IPS-18c (cell line): ENCODE measurements around the gene NUBPL.

ENCODE experiments used
- H3K4me3 ChIP-seq: 2 replicates; pipeline ENCODE4 v1.7.0; 2013; ENCODE audit warnings: low read depth, mild to moderate bottlenecking, low read length, moderate library complexity; ENCODE audit not compliant: insufficient read depth
- H3K9me3 ChIP-seq: one replicate; pipeline ENCODE4 v1.6.1; 2013; ENCODE audit warnings: mild to moderate bottlenecking, low read length, moderate library complexity; ENCODE audit not compliant: control insufficient read depth, insufficient read depth

Gene NUBPL, protein sequence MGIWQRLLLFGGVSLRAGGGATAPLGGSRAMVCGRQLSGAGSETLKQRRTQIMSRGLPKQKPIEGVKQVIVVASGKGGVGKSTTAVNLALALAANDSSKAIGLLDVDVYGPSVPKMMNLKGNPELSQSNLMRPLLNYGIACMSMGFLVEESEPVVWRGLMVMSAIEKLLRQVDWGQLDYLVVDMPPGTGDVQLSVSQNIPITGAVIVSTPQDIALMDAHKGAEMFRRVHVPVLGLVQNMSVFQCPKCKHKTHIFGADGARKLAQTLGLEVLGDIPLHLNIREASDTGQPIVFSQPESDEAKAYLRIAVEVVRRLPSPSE

DNA sequence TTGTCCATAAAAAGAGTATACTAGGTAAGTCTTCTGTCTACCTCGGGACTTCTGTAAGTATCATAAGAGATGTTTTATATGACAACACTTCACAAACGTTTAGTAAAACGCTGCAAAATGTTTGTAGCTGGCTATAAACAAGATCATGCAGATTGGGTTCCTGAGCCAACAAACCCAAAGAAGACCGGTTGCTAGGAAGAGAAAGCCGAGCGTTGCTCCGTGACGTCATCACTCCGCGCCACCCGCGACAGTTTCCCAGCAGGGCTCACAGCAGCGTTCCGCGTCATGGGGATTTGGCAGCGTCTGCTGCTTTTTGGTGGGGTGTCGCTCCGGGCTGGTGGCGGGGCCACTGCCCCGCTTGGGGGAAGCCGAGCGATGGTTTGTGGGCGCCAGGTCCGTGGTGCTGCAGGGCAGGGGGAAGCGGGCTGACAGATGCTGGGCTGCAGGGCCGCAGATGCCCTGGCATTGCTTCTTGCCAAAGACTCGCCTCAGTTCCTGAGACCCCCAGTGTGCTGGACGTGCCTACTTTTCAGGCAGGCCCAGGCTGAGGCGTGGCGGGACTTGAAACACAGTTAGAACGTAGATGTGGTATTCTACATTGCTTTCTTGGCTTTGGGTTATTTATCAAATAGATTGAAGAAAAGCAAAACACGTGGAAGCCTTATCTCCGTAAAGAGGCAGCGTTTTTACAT is at the start of gene NUBPL:
Gene NUBPL (plus strand): TSS at position 250 of the 692 bp plus-strand sequence. CDS start 36 bp downstream, at position 286.
- peak within 1 kb of the TSS; percentile 83 for H3K4me3 ChIP-seq
- H3K9me3 ChIP-seq, result no peaks in the 10 kb centered on the region

DNA sequence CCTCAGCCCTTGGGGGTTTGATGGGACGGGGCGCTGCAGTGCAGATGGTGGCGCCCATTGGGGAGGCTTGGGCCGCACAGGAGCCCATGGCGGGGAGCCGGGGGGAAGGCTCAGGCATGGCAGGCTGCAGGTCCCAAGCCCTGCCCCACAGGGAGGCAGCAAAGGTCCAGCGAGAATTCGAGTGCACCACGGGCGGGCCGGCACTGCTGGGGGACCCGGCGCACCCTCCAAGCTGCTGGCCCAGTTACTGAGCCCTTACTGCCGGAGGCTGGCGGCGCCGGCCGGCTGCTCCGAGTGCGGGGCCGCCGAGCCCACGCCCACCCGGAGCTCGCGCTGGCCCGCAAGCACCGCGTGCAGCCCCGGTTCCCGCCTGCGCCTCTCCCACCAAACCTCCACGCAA is 34.1 kb upstream of the NUBPL start:
- Histone ChIP-seq H3K4me3 (no peak overlapping the region), H3K9me3 (no peaks in the 10 kb centered on the region)

DNA sequence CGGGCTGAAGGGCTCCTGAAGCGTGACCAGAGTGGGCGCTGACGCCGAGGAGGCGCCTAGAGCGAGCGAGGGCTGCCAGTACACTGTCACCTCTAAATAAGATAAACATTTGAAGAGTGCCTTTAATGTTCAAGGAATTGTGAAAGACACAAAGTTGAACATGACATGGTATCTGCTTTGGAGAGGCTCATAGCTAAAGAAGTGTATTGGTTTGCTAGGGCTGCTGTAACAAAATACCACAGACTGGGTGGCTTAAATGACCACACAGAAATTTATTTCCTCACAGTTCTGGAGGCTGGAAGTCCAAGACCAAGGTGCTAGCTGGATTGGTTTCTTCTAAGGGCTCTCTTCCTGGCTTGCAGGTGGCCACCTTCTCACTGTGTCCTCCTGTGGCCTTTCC is 33.7 kb upstream of the NUBPL start:
- Histone ChIP-seq H3K9me3 (no peaks in the 10 kb centered on the region), H3K4me3 (no peak overlapping the region)

DNA sequence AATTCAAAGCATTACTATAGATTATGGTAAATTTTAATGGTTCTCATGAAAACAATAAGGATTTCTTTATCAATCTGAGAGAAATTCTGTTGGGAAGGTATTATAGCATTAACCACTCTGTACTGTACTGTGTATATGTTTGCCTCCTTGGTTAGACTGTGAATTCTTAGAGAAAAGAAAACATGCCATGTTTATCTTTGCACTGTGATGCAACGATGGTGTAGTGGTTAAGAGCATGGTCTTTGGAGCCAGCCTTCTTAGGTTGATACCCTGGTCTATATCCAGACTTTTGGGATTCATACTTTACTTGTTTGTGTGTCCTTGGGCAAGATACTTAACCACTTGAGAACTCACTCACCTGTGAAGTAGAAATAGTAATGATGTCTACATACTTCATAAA is 32.2 kb upstream of the NUBPL start:
- H3K9me3 ChIP-seq, result no peaks in the 10 kb centered on the region
- no peak overlapping the region for H3K4me3 ChIP-seq

DNA sequence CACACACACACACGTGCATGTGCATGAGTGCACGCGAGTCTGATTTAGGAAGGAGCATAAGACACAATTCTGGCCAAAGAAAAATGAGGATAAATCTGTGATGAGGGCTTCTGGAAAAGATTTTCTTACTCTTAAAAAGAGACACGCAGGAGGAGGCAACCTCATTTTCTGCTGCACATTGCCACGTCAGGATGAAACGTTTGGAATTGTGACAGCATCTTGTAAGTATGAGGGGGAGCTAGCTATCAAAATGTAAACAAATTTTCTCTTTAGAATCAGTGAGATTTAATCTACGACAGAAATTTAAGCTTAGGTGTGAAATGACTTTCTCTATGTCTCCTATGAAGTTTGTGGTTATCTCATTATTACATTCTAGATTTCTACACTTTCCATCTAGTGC is 31.1 kb upstream of the NUBPL start:
- H3K9me3 ChIP-seq, result no peaks in the 10 kb centered on the region
- H3K4me3 ChIP-seq, result no peak overlapping the region

DNA sequence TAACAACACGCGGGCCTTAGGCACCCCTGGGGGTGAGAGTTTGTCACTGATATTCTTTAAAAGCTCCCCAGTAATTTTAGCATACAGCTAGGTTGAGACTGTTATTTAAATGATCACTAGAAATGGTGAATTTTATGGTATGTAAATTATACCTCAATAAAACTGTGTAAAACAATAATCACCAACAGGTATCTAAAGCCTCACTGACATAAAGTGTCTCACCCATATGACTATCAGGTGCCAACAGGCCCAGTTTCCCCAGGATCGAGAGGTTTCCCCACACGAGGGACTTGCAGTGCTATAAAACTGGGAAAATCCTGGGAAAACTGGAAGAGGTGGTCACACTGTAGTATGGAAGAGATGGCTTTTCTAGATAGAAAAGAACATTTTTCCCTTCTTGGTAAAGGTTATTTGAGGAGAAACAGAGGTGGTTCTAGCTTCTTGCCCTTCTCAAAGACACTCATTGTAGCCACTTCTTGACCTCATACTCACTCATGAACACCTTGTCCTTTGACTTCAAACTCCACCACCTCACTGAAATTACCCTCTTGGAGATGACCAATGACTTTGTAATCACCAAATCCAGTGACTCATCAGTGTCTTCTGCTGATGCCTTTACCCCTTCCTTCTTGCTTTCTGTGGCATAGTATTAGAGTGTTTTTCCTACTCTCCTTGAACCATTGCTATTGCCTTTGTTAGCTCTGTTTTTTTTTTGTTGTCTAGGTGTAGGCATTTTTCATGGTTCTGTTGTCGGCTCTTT is 24.8 kb upstream of the NUBPL start:
- Histone ChIP-seq H3K9me3 (no peaks in the 10 kb centered on the region), H3K4me3 (no peak overlapping the region)

DNA sequence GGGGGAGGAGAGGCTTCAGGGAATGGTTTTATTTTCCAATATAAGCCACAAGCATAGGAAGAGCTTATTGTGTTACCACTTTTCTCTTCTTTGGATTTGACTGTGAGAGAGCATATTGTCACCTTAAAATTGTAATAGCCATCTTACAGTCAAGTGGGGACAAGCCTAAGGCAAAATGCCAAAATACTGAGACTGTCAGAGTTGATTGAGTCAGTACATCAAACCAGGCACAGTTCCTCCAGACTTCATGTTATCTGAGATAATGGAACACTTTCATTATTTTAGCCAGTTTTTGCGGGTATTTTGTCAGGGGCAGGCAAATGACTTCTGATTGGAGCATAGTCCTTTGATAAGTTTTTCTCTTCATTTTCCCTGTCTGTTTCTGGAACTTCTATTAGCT is 19.5 kb upstream of the NUBPL start:
- Histone ChIP-seq H3K4me3 (no peak overlapping the region), H3K9me3 (no peaks in the 10 kb centered on the region)

DNA sequence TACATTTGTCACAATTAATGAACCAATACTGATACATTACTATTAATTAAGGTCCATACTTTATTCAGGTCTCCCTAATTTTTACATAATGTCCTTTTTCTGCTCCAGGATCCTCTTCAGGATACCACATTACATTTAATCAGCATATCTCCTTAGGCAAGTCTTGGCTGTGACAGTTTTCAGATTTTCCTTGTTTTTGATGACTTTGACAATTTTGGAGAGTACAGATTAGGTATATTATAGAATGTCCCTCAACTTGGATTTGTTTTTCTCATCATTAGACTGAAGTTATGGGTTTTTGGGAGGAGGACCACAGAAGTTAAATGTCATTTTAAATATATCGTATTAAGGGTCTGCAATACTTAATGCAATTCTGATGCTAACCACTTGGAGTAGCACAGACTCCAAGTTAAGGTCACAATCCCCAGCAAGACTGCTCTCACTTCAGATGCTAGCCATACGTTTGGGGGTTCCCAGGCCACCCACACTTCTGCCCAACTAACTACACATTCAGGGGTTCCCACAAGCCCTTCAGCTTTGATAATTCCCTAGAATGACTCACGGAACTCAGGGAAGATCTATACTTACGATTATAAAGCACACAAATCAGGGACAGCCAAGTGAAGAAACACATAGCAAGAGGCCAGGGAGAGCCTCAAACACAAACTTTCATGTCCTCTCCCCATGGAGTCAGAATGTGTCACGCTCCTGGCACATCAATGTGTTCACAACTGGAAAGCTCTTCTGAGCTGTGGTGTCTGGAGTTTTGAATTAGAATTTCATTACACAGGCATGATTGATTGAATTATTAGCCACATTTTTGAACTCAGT is 17.0 kb upstream of the NUBPL start:
- Histone ChIP-seq H3K9me3 (no peaks in the 10 kb centered on the region), H3K4me3 (no peak overlapping the region)

DNA sequence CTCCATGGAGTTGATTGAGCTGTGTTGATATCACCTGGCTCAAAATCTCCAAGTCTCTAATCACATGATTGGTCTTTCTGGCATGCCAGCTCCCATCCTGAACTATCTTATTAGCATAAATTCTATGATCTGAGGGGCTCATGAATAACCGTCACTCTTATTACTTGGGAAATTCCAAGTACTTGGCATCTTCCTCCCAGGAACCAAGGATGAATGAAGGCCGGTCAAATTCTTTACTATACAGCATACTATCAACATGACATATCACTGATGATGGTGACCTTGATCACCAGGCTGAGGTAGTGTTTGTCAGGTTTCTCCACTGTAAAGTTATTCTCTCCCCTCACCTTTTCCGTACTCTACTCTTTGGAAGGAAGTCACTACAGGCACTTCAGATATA is 16.4 kb upstream of the NUBPL start:
- Histone ChIP-seq H3K9me3 (no peaks in the 10 kb centered on the region), H3K4me3 (no peak overlapping the region)

DNA sequence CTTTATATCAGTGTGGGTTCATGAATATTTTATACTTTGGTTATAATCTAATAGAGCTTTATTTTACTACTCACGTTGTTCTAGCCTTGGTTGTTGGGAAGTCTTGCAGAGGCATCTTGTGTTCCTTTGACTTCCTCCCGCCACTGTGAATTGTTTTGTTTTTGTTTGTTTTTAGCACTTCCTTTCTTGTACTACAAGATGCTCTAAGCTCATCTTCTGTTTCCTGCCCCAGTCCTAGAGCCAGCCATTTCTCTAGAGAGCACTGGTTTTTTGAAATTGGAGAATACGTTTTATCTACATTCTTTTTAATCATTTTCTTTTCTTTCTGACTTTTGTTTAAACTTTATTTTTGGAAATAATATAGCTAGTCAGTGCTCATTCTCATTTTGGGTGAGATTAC is 15.9 kb upstream of the NUBPL start:
- no peaks in the 10 kb centered on the region for H3K9me3 ChIP-seq
- no peak overlapping the region for H3K4me3 ChIP-seq

DNA sequence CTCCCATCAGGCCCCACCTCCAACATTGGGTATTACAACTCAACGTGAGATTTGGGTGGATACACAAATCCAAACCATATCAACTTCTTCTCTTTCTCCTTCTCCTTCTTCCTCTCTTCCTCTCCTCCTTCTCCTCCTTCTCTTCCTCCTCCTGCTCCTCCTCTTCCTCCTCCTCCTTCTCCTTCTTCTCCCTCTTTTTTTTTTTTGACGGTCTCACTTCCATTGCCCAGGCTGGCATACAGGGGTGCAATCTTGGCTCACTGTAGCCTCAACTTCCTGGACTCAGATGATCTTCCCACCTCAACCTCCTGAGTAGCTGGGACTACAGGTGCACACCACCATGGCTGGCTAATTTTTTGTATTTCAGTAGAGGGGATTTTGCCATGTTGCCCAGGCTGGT is 11.4 kb upstream of the NUBPL start:
- Histone ChIP-seq H3K9me3 (no peaks in the 10 kb centered on the region), H3K4me3 (no peak overlapping the region)

DNA sequence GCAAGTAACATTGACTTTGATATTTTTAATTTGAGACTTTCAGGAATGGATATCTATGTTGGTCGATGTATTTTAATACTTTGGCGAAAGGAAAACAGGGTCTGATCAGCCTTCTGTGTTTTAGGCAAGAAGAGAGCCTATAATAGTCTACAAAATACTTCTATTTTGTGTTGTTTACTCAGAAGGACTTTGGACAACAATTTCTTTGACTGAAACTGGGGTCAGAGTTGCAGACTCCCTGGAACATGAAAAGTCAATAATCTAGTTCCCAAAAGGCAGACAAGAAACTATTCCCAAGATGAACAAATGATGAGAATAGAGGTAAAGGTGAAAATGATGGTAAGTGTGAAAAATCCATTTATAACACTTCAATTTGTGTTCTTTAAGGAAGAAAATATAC is 10.6 kb upstream of the NUBPL start:
- no peaks in the 10 kb centered on the region for H3K9me3 ChIP-seq
- H3K4me3 ChIP-seq, result no peak overlapping the region

DNA sequence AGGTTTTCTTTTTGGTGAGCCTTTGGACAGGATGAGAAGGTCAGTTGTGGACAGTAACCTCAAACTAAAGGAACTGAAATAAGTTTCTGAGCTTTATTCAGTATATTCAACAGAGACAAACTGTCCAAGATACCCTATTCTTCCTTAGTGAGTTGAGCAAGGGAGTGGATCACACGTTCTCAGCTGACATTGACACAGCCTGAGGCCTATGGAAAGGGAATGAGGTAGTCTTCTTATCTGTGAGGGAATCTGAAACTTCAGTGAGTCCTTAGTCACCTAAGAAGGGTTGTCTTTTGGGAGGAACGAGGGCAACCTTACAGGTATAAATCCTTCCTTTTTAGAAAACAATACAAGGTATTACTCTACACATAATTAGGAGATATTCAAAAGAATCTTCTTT is 5.0 kb upstream of the NUBPL start:
- Histone ChIP-seq H3K4me3 (no peak overlapping the region), H3K9me3 (no peaks in the 10 kb centered on the region)

DNA sequence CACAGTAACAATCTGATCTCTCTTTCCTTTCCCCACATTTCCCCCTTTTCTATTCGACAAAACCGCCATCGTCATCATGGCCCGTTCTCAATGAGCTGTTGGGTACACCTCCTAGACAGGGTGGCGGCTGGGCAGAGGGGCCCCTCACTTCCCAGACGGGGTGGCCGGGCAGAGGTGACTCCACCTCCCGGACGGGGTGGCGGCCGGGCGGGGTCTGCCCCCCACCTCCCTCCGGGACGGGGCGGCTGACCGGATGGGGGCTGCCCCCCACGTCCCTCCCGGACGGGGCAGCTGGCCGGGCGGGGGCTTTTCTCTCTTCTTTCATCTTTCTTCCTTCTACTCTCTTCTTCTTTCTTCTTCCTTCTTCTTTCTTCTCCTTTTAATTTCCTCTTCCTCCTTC is 1.3 kb upstream of the NUBPL start:
- Histone ChIP-seq H3K9me3 (no peaks in the 10 kb centered on the region), H3K4me3 (no peak overlapping the region)

DNA sequence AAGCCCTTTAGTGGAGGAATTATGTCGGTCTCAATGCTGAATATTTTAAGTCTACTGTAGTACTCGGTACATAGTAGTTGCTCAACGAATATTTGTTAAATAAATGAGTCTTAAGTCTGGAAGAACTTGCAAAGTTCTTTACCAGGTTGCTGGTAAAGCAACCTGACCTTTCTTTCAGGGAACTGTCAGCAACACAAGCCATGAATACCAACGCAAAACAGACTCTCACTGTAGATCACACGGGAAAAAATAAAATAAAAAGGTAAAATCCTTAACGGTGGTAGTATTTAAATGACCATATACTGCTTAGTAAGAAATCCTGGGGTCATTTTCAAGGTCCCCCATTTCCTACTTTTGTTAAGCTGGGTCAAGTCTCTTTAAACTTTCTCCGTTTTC is 447 bp upstream of the NUBPL start:
- no peaks in the 10 kb centered on the region for H3K9me3 ChIP-seq
- peak overlapping the region; percentile 83 for H3K4me3 ChIP-seq

DNA sequence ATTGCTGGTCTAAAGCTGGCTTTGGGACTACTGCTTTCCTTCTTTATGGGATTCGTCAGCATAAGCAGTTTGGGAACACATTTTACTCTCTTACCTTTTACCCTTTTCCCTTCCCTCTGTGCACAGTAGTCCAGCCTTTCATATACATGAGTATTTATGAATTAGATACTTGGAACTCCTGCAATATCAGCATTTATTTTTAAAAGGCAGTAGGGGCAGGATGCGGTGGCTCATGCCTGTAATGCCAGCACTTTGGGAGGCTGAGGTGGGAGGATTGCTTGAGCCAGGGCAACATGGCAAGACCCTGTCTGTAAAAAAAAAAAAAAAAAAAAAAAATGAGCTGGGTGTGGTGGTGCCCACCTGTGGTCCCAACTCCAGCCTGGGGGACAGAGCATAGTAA is 3.0 kb downstream of the NUBPL start:
- no peak overlapping the region for H3K4me3 ChIP-seq
- no peaks in the 10 kb centered on the region for H3K9me3 ChIP-seq

DNA sequence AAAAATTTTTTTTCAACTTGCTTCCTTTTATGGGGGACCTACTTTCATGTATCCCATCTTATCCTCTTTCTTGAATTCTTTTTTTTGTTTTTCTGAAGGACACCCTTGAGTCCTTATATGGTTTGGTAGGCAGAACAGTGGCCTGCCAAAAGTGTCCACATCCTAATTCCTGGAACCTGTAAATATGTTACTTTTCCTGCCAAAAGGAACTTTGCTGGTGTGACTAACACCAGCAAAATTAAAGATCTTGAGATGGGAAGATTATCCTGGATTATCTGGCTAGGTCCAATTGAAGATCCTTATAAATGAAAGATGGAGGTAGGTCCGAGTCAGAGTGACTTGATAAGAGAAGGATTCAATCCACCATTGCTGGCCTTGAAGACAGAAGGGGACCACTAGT is 5.3 kb downstream of the NUBPL start:
- no peak overlapping the region for H3K4me3 ChIP-seq
- H3K9me3 ChIP-seq, result no peaks in the 10 kb centered on the region
